T-helper 2 cell treated with Interferon-gamma antibody and Interleukin-4, amounts not matched to agents 5 μg/mL and 100 μg/mL, for 36 hours (primary cell): Measurements from ENCODE around the gene LPCAT2.

ENCODE experiments used
- DNase-seq: peaks from one replicate; pipeline ENCODE4 v3.0.0; 2021; ENCODE audit warnings: low spot score
- H3K27ac Mint-ChIP-seq: one replicate; pipeline ENCODE4 v1.8.0; 2021; ENCODE audit warnings: mild to moderate bottlenecking, mixed read lengths
- H3K27me3 Mint-ChIP-seq: one replicate; pipeline ENCODE4 v1.8.0; 2021; ENCODE audit warnings: low read depth, mixed read lengths
- H3K36me3 Mint-ChIP-seq: one replicate; pipeline ENCODE4 v1.8.0; 2021; ENCODE audit warnings: low read depth, mixed read lengths
- H3K4me1 Mint-ChIP-seq: one replicate; pipeline ENCODE4 v1.8.0; 2021; ENCODE audit warnings: low read depth, mixed read lengths
- H3K4me3 Mint-ChIP-seq: one replicate; pipeline ENCODE4 v1.8.0; 2022; ENCODE audit warnings: mild to moderate bottlenecking, moderate library complexity, mixed read lengths
- H3K9me3 Mint-ChIP-seq: one replicate; pipeline ENCODE4 v1.8.0; 2021; ENCODE audit warnings: mixed read lengths

LPCAT2 gene

GRCh38 chr16:55563797-55564196, 54.9 kb downstream of the LPCAT2 start:
- Mint-ChIP-seq H3K9me3 (no peaks in the 10 kb centered on the region), H3K36me3 (no peaks in the 10 kb centered on the region), H3K27ac (no peak overlapping the region), H3K4me1 (no peaks in the 10 kb centered on the region), H3K27me3 (peaks cover 4% of the 10 kb centered on the region), H3K4me3 (no peak overlapping the region)
- no peak for DNase-seq

- no peaks in the 10 kb centered on the region for H3K36me3 Mint-ChIP-seq
- H3K27ac Mint-ChIP-seq, result no peak overlapping the region
- H3K4me1 Mint-ChIP-seq, result no peaks in the 10 kb centered on the region
- H3K4me3 Mint-ChIP-seq, result no peak overlapping the region
- no peak for DNase-seq
- H3K27me3 Mint-ChIP-seq, result peaks cover 4% of the 10 kb centered on the region
- no peaks in the 10 kb centered on the region for H3K9me3 Mint-ChIP-seq
Observed at GRCh38 chr16:55565086-55565485, 56.2 kb downstream of the LPCAT2 start.

GRCh38 chr16:55566432-55567175, 57.7 kb downstream of the LPCAT2 start, which contains the start of gene CAPNS2:
Gene CAPNS2 (plus strand): TSS chr16:55566684. CDS start chr16:55566757, 73 bp downstream.
- H3K4me1 Mint-ChIP-seq, result no peaks in the 10 kb centered on the region
- no peak for DNase-seq
- H3K9me3 Mint-ChIP-seq, result no peaks in the 10 kb centered on the region
- H3K4me3 Mint-ChIP-seq, result no peak within 1 kb of the TSS
- H3K36me3 Mint-ChIP-seq, result no peaks in the 10 kb centered on the region
- peaks cover 4% of the 10 kb centered on the region for H3K27me3 Mint-ChIP-seq
- H3K27ac Mint-ChIP-seq, result no peak within 1 kb of the TSS

- Mint-ChIP-seq H3K4me1 (no peaks in the 10 kb centered on the region), H3K4me3 (no peak overlapping the region), H3K27ac (no peak overlapping the region), H3K9me3 (no peaks in the 10 kb centered on the region), H3K36me3 (no peaks in the 10 kb centered on the region), H3K27me3 (peaks cover 4% of the 10 kb centered on the region)
- no peak for DNase-seq
Observed at GRCh38 chr16:55567382-55567781, 58.5 kb downstream of the LPCAT2 start.

- no peak for DNase-seq
- Mint-ChIP-seq H3K27ac (no peak overlapping the region), H3K27me3 (peaks cover 4% of the 10 kb centered on the region), H3K36me3 (no peaks in the 10 kb centered on the region), H3K9me3 (no peaks in the 10 kb centered on the region), H3K4me1 (no peaks in the 10 kb centered on the region), H3K4me3 (no peak overlapping the region)
Observed at GRCh38 chr16:55568207-55568606, 59.3 kb downstream of the LPCAT2 start.

GRCh38 chr16:55569025-55569424, 60.2 kb downstream of the LPCAT2 start:
- no peak overlapping the region for H3K4me3 Mint-ChIP-seq
- H3K27ac Mint-ChIP-seq, result no peak overlapping the region
- H3K9me3 Mint-ChIP-seq, result no peaks in the 10 kb centered on the region
- H3K36me3 Mint-ChIP-seq, result no peaks in the 10 kb centered on the region
- no peak for DNase-seq
- no peaks in the 10 kb centered on the region for H3K27me3 Mint-ChIP-seq
- H3K4me1 Mint-ChIP-seq, result no peaks in the 10 kb centered on the region

- DNase-seq, result no peak
- Mint-ChIP-seq H3K4me1 (no peaks in the 10 kb centered on the region), H3K4me3 (no peak overlapping the region), H3K36me3 (no peaks in the 10 kb centered on the region), H3K9me3 (no peaks in the 10 kb centered on the region), H3K27ac (no peak overlapping the region), H3K27me3 (no peaks in the 10 kb centered on the region)
Observed at GRCh38 chr16:55570159-55570558, 61.3 kb downstream of the LPCAT2 start.

- H3K4me3 Mint-ChIP-seq, result no peak overlapping the region
- no peaks in the 10 kb centered on the region for H3K9me3 Mint-ChIP-seq
- H3K27me3 Mint-ChIP-seq, result no peaks in the 10 kb centered on the region
- H3K27ac Mint-ChIP-seq, result no peak overlapping the region
- DNase-seq, result no peak
- no peaks in the 10 kb centered on the region for H3K36me3 Mint-ChIP-seq
- H3K4me1 Mint-ChIP-seq, result no peaks in the 10 kb centered on the region
Observed at GRCh38 chr16:55571191-55571897, 62.5 kb downstream of the LPCAT2 start.

- H3K27ac Mint-ChIP-seq, result no peak overlapping the region
- no peaks in the 10 kb centered on the region for H3K4me1 Mint-ChIP-seq
- DNase-seq, result no peak
- no peaks in the 10 kb centered on the region for H3K27me3 Mint-ChIP-seq
- no peaks in the 10 kb centered on the region for H3K9me3 Mint-ChIP-seq
- H3K36me3 Mint-ChIP-seq, result no peaks in the 10 kb centered on the region
- no peak overlapping the region for H3K4me3 Mint-ChIP-seq
Observed at GRCh38 chr16:55572439-55572838, 63.6 kb downstream of the LPCAT2 start.

- DNase-seq, result no peak
- no peaks in the 10 kb centered on the region for H3K4me1 Mint-ChIP-seq
- no peak overlapping the region for H3K4me3 Mint-ChIP-seq
- no peaks in the 10 kb centered on the region for H3K36me3 Mint-ChIP-seq
- H3K27ac Mint-ChIP-seq, result no peak overlapping the region
- H3K9me3 Mint-ChIP-seq, result no peaks in the 10 kb centered on the region
- H3K27me3 Mint-ChIP-seq, result no peaks in the 10 kb centered on the region
Observed at GRCh38 chr16:55574811-55575210, 65.9 kb downstream of the LPCAT2 start.

GRCh38 chr16:55575496-55575895, 66.6 kb downstream of the LPCAT2 start:
- H3K9me3 Mint-ChIP-seq, result no peaks in the 10 kb centered on the region
- H3K27me3 Mint-ChIP-seq, result no peaks in the 10 kb centered on the region
- DNase-seq, result no peak
- peaks cover 2% of the 10 kb centered on the region for H3K36me3 Mint-ChIP-seq
- no peak overlapping the region for H3K27ac Mint-ChIP-seq
- no peaks in the 10 kb centered on the region for H3K4me1 Mint-ChIP-seq
- H3K4me3 Mint-ChIP-seq, result no peak overlapping the region

GRCh38 chr16:55576384-55576783, 67.5 kb downstream of the LPCAT2 start:
- H3K9me3 Mint-ChIP-seq, result no peaks in the 10 kb centered on the region
- H3K4me3 Mint-ChIP-seq, result no peak overlapping the region
- no peaks in the 10 kb centered on the region for H3K4me1 Mint-ChIP-seq
- DNase-seq, result no peak
- H3K27ac Mint-ChIP-seq, result no peak overlapping the region
- no peaks in the 10 kb centered on the region for H3K27me3 Mint-ChIP-seq
- H3K36me3 Mint-ChIP-seq, result peaks cover 2% of the 10 kb centered on the region

GRCh38 chr16:55577887-55578286, 69.0 kb downstream of the LPCAT2 start:
- H3K9me3 Mint-ChIP-seq, result no peaks in the 10 kb centered on the region
- no peaks in the 10 kb centered on the region for H3K4me1 Mint-ChIP-seq
- H3K27me3 Mint-ChIP-seq, result no peaks in the 10 kb centered on the region
- no peak overlapping the region for H3K4me3 Mint-ChIP-seq
- H3K27ac Mint-ChIP-seq, result no peak overlapping the region
- DNase-seq, result no peak
- peaks cover 2% of the 10 kb centered on the region for H3K36me3 Mint-ChIP-seq

GRCh38 chr16:55585631-55586030, 76.8 kb downstream of the LPCAT2 start:
- no peak overlapping the region for H3K4me3 Mint-ChIP-seq
- no peaks in the 10 kb centered on the region for H3K4me1 Mint-ChIP-seq
- peaks cover 11% of the 10 kb centered on the region for H3K27me3 Mint-ChIP-seq
- DNase-seq, result no peak
- no peak overlapping the region for H3K27ac Mint-ChIP-seq
- no peaks in the 10 kb centered on the region for H3K9me3 Mint-ChIP-seq
- H3K36me3 Mint-ChIP-seq, result no peaks in the 10 kb centered on the region
